H1 (cell line): ENCODE results near the gene FLT3. TPM values are rescaled to one million over a fixed set of nuclear protein-coding genes. Genes with fewer than 3 reads are reported as not detected.

ENCODE experiments used
- CBX8 ChIP-seq: fragments of 300-800, 300-1000 bp; sonication (generic); IDR thresholded peaks from 2 replicates; pipeline ENCODE4 v1.7.1; 2016; ENCODE audit warnings: low read depth, low read length, borderline replicate concordance
- EP300 ChIP-seq, 2 experiments: IDR thresholded peaks; 1 replicate in 1 of 2; 2 replicates in 1 of 2; pipeline ENCODE4 v1.6.1; 2011 to 2012; ENCODE audit warnings: low read depth in 2 of 2, low read length in 2 of 2, mild to moderate bottlenecking in 2 of 2, borderline replicate concordance in 1 of 2, inconsistent platforms in 1 of 2, moderate library complexity in 1 of 2
- FOSL1 ChIP-seq: IDR thresholded peaks from 2 replicates; pipeline ENCODE4 v1.6.1; 2011; ENCODE audit warnings: mild to moderate bottlenecking, low read depth, low read length, moderate library complexity; ENCODE audit not compliant: insufficient read depth
- GTF2F1 ChIP-seq: IDR thresholded peaks from 2 replicates; pipeline ENCODE4 v1.6.1; 2012; ENCODE audit warnings: low read depth, low read length, improper control_type of control experiment, borderline replicate concordance
- JUND ChIP-seq: IDR thresholded peaks from 2 replicates; pipeline ENCODE4 v1.6.1; 2011; ENCODE audit warnings: mild to moderate bottlenecking, improper control_type of control experiment, low read length
- PHF8 ChIP-seq: fragments of 200-600 bp; sonication (generic); conservative IDR thresholded peaks from 2 replicates; pipeline ENCODE4 v1.7.1; 2012; ENCODE audit warnings: low read depth, mild to moderate bottlenecking, inconsistent platforms, low read length, moderate library complexity
- SIRT6 ChIP-seq: IDR thresholded peaks from one replicate; pipeline ENCODE4 v1.7.1; 2012; ENCODE audit warnings: low read length, inconsistent platforms
- SP2 ChIP-seq: IDR thresholded peaks from 2 replicates; pipeline ENCODE4 v1.6.1; 2012; ENCODE audit warnings: mild to moderate bottlenecking, low read length, inconsistent platforms
- SP4 ChIP-seq: IDR thresholded peaks from 2 replicates; pipeline ENCODE4 v1.6.1; 2012; ENCODE audit warnings: low read length, inconsistent platforms
- SUZ12 ChIP-seq: fragments of 200-600 bp; sonication (generic); IDR thresholded peaks from 2 replicates; pipeline ENCODE4 v1.6.1; 2012; ENCODE audit warnings: mild to moderate bottlenecking, inconsistent platforms, low read length, moderate library complexity, mixed read lengths
- polyA plus RNA-seq, 7 experiments: library from polyadenylated mRNA; depleted of rRNA in 3 of 7; stranded (reverse) in 5 of 7; unstranded in 2 of 7; fragments of >200 nt in 5 of 7; fragments of 200-250 nt in 2 of 7; gene quantifications; 1 replicate in 5 of 7; 2 replicates in 1 of 7; 4 replicates in 1 of 7; pipeline versions ENCODE4 v1.2.1 to v1.2.3, GENCODE V29; 2011 to 2013; ENCODE audit warnings: missing spikeins in 2 of 7, mixed read lengths in 2 of 7
- total RNA-seq: library from RNA; stranded (reverse); fragmentation: NEBNext Ultra II Directional; extraction: Animal tissue kit (Norgen Biotek cat#: 25700); gene quantifications from 2 replicates; pipeline ENCODE4 v1.2.1, GENCODE V29; 2021
- TF ChIP-seq, protein P1 (sequence below): IDR thresholded peaks from 2 replicates; pipeline ENCODE4 v1.6.1; 2012; ENCODE audit warnings: inconsistent platforms

FLT3 gene
- total and polyA plus RNA-seq, 2 of the 8 experiments (the other 6 are each of a cell fraction or from before 2014, with no cell fraction given), result 0.44 to 0.71 TPM

DNA sequence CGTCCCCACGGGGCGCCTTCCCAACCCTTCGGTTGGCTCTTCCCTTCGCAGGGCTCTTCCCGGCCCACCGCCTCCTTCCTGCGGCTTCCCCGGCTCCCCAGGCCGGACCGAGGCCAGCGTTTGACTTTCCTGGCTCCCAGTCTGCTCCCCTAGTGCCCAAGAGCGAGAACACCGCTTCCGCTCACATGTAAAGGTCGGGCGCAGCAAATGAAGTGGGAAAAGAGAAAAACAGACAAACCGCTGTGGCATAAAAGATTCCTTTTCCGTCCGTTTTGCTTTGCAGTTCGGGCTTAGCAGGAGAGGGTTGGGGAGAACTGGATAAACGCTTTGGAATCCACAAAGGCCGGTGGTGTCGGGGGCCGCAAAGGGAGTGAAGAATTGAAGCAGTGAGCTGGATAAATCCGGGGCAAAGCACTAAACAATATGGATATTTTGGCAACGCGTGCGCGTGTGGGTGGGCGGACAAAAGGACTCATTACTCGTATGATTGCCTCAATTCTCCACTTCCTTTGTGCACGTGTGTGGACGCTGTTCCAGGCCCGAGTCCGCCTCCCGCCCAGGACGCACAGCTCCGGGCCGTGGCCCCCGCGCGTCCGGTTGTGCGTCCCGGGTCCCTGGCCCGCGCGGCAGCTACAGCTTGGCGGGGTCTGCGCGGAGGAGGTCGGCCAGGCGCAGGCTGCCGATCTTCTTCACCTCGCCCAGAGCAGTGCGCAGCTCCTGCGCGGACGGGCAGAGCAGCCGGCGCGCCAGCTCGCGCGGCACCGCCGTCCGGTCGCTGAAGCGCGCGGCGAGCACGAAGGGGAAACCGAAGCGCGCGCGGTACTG lies 122.7 kb downstream of the FLT3 start (continued):
- TF ChIP-seq, protein P1, sequence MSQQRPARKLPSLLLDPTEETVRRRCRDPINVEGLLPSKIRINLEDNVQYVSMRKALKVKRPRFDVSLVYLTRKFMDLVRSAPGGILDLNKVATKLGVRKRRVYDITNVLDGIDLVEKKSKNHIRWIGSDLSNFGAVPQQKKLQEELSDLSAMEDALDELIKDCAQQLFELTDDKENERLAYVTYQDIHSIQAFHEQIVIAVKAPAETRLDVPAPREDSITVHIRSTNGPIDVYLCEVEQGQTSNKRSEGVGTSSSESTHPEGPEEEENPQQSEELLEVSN, result no peak
- 0 out of 2 replicates have a peak, but pooled peaks have one; percentile 59 for TF ChIP-seq CBX8
- no peak for TF ChIP-seq SIRT6
- peak in 1 of 2 experiments; percentile 50; a peak in 1 of 3 replicates for TF ChIP-seq EP300 (IDR thresholded peaks at IDR 0.05; ENCODE audit: borderline replicate concordance in 1 of 2, low read depth in 2 of 2, low read length in 2 of 2)
- TF ChIP-seq SUZ12, result peak; percentile 99
- no peak for TF ChIP-seq GTF2F1
- no peak for TF ChIP-seq FOSL1
- no peak for TF ChIP-seq SP4
- no peak for TF ChIP-seq PHF8
- TF ChIP-seq JUND, result no peak
- no peak for TF ChIP-seq SP2
